ENCODE results near the gene CHSY1.

The CHSY1 gene

DNA sequence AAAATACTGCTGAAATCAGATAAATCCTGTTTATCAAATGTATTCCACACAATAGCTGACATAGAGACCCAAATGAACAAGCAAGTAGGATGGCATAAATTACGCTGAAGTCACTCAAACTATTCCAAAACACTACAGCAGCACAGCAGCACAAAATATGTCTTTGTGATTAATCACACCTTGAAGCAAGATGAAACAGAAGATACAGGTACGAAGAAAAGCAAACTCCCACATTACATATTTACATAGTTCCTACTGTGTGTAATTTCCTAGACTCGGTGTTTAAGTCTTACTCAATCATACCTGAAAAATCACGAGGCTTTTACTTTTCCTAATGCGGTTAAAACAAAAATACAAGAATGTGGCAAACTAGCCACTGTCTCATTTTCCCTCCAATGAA, 38.3 kb downstream of the CHSY1 start:
- Histone ChIP-seq H2AFZ (no peak overlapping the region), H3K4me3 (ENCODE audit: low read depth, low read length) (no peak overlapping the region), H3K9me3 (ENCODE audit: control insufficient read depth, low read length) (no peaks in the 10 kb centered on the region), H3K9ac (no peak overlapping the region), H3K27me3 (ENCODE audit: control insufficient read depth, insufficient read depth, low read length) (no peaks in the 10 kb centered on the region), H3K4me1 (no peaks in the 10 kb centered on the region), H3K4me2 (ENCODE audit: low read length) (no peak overlapping the region), H3K27ac (no peak overlapping the region), H3K79me2 (no peaks in the 10 kb centered on the region), H3K36me3 (ENCODE audit: control insufficient read depth, insufficient read depth, low read length) (no peaks in the 10 kb centered on the region)
- TF ChIP-seq, protein P1, sequence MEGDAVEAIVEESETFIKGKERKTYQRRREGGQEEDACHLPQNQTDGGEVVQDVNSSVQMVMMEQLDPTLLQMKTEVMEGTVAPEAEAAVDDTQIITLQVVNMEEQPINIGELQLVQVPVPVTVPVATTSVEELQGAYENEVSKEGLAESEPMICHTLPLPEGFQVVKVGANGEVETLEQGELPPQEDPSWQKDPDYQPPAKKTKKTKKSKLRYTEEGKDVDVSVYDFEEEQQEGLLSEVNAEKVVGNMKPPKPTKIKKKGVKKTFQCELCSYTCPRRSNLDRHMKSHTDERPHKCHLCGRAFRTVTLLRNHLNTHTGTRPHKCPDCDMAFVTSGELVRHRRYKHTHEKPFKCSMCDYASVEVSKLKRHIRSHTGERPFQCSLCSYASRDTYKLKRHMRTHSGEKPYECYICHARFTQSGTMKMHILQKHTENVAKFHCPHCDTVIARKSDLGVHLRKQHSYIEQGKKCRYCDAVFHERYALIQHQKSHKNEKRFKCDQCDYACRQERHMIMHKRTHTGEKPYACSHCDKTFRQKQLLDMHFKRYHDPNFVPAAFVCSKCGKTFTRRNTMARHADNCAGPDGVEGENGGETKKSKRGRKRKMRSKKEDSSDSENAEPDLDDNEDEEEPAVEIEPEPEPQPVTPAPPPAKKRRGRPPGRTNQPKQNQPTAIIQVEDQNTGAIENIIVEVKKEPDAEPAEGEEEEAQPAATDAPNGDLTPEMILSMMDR (IDR thresholded peaks at IDR 0.05) = no peak

DNA sequence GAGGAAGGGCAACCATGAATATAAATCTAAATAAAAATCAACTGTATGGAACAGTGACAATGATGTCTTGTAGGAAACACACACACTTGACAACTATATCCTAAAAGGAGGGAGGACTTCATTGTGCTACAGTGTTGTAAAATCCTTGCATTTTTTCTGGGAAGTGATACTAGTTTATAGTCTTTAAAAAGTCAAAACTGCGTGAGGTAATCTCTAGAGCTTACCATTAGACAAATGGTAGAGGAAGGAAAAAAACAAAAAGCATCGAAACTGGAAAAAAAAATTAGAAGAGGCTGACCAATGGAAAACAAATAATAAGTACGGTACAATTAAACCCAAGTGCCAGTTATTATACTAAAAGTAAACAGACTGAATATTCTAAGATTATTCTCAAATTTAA, 38.7 kb downstream of the CHSY1 start:
- Histone ChIP-seq H3K27me3 (ENCODE audit: control insufficient read depth, insufficient read depth, low read length) (no peaks in the 10 kb centered on the region), H3K9me3 (ENCODE audit: control insufficient read depth, low read length) (no peaks in the 10 kb centered on the region), H3K4me1 (no peaks in the 10 kb centered on the region), H3K4me2 (ENCODE audit: low read length) (no peak overlapping the region), H3K27ac (no peak overlapping the region), H2AFZ (no peak overlapping the region), H3K79me2 (no peaks in the 10 kb centered on the region), H3K36me3 (ENCODE audit: control insufficient read depth, insufficient read depth, low read length) (no peaks in the 10 kb centered on the region), H3K9ac (no peak overlapping the region), H3K4me3 (ENCODE audit: low read depth, low read length) (no peak overlapping the region)
- TF ChIP-seq, protein P1 (IDR thresholded peaks at IDR 0.05) = no peak

DNA sequence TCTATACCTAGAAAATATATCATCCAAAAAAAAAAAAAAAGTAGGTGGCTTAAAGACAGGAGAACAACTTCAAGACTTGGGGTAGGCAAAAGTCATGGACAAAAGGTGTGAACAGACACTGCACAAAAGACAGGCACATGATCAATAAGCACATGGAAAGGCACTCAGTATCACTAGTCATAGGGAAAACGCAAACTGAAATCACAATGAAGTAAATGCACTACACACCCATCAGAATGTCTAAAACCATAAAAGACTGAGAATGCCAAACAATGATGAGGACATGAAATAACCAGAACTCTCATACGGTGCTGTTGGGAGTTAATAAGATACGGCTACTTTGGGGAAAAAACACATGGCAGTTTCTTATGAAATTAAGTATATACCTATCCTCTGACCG, 40.0 kb downstream of the CHSY1 start:
- H3K4me1 ChIP-seq = no peaks in the 10 kb centered on the region

DNA sequence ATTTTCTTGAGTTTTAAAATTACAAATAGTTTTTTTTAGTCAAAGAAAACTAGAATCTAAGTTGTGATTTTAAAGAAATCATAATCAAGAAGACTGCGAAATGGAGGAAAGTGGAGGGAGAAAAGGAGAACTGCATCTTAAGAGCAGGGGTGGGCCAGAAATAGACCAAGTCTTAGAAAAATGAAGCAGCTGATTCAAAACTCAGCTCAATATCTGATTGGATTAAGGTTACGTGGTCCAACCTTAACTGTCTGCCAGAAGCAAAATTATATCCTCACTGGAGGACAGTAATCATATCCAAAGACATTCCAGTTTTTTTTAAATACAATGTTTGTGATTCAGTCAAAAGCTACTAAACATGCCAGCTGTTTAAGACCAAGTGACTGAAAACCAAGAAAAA, 41.4 kb downstream of the CHSY1 start:
- no peaks in the 10 kb centered on the region for H3K27me3 ChIP-seq (ENCODE audit: control insufficient read depth, insufficient read depth, low read length)
- H3K36me3 ChIP-seq (ENCODE audit: control insufficient read depth, insufficient read depth, low read length) = no peaks in the 10 kb centered on the region
- H3K9me3 ChIP-seq (ENCODE audit: control insufficient read depth, low read length) = no peaks in the 10 kb centered on the region
- no peak overlapping the region for H3K4me3 ChIP-seq (ENCODE audit: low read depth, low read length)
- H3K4me1 ChIP-seq = no peaks in the 10 kb centered on the region
- H3K4me2 ChIP-seq (ENCODE audit: low read length) = no peak overlapping the region
- H3K9ac ChIP-seq = no peak overlapping the region
- H3K27ac ChIP-seq = no peak overlapping the region
- H3K79me2 ChIP-seq = peaks cover 2% of the 10 kb centered on the region
- H2AFZ ChIP-seq = no peak overlapping the region
- TF ChIP-seq, protein P1 (IDR thresholded peaks at IDR 0.05) = no peak

More for the DNA sequence above, 40.0 kb downstream of the CHSY1 start:
- H3K9me3 ChIP-seq (ENCODE audit: control insufficient read depth, low read length) = no peaks in the 10 kb centered on the region
- no peaks in the 10 kb centered on the region for H3K27me3 ChIP-seq (ENCODE audit: control insufficient read depth, insufficient read depth, low read length)
- no peak overlapping the region for H3K27ac ChIP-seq
- H3K36me3 ChIP-seq (ENCODE audit: control insufficient read depth, insufficient read depth, low read length) = no peaks in the 10 kb centered on the region
- no peak overlapping the region for H3K4me3 ChIP-seq (ENCODE audit: low read depth, low read length)
- H3K4me2 ChIP-seq (ENCODE audit: low read length) = no peak overlapping the region
- TF ChIP-seq, protein P1 (IDR thresholded peaks at IDR 0.05) = no peak
- no peaks in the 10 kb centered on the region for H3K79me2 ChIP-seq
- H3K9ac ChIP-seq = no peak overlapping the region
- H2AFZ ChIP-seq = no peak overlapping the region

DNA sequence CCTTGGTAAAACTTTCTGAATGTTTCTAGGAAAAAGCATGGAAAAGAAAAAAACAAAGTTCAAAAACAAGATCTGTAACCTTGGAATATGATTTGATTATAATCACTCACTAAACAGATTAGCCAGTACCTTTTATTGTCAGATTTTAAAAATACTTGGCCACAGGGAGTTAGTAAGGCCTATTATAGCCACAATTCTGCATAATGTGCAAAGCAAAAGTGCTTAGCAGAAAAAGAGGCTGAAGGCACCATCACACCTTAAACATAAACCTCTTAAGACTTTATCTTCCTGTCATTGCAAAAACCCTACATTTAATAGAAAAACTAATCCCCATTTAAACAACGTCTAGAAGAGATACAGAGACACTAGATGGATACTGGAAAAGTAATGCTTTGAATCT, 41.8 kb downstream of the CHSY1 start:
- TF ChIP-seq, protein P1 (IDR thresholded peaks at IDR 0.05) = no peak
- Histone ChIP-seq H3K36me3 (ENCODE audit: control insufficient read depth, insufficient read depth, low read length) (no peaks in the 10 kb centered on the region), H3K79me2 (peaks cover 3% of the 10 kb centered on the region), H3K27me3 (ENCODE audit: control insufficient read depth, insufficient read depth, low read length) (no peaks in the 10 kb centered on the region), H3K27ac (no peak overlapping the region), H2AFZ (no peak overlapping the region), H3K4me1 (no peaks in the 10 kb centered on the region), H3K4me2 (ENCODE audit: low read length) (no peak overlapping the region), H3K4me3 (ENCODE audit: low read depth, low read length) (no peak overlapping the region), H3K9me3 (ENCODE audit: control insufficient read depth, low read length) (no peaks in the 10 kb centered on the region), H3K9ac (no peak overlapping the region)
